ENCODE data around the gene HK2. TPM values are rescaled to one million over a fixed set of nuclear protein-coding genes. Genes with fewer than 3 reads are reported as not detected.

The HK2 gene
- total RNA-seq, 2 donors from 2014 or later, result 21.5 to 31.5 TPM

GRCh38 chr2:74881176-74881575 is 47.2 kb downstream of the HK2 start:
- Mint-ChIP-seq H3K27ac (no peak overlapping the region), H3K36me3 (ENCODE audit: low read depth) (peaks cover 74% of the 10 kb centered on the region), H3K27me3 (ENCODE audit: insufficient read depth) (no peaks in the 10 kb centered on the region), H3K4me1 (no peaks in the 10 kb centered on the region), H3K9me3 (no peaks in the 10 kb centered on the region), H3K4me3 (no peak overlapping the region)
- Histone ChIP-seq H3K27me3 (ENCODE audit: control insufficient read depth, insufficient read depth, low read length, poor library complexity, severe bottlenecking) (no peaks in the 10 kb centered on the region), H3K4me1 (ENCODE audit: control insufficient read depth, insufficient read depth, low read length) (no peaks in the 10 kb centered on the region), H3K27ac (ENCODE audit: low read depth, low read length) (no peak overlapping the region), H3K9ac (ENCODE audit: extremely low read depth, low read length, poor library complexity, severe bottlenecking) (no peak overlapping the region), H3K36me3 (ENCODE audit: control insufficient read depth, insufficient read depth, low read length) (peaks cover 81% of the 10 kb centered on the region), H3K9me3 (ENCODE audit: control insufficient read depth, low read length) (no peaks in the 10 kb centered on the region), H3K4me3 (ENCODE audit: low read length) (no peak overlapping the region)
- peak; percentile 38 for DNase-seq
- TF ChIP-seq CTCF (conservative IDR thresholded peaks at IDR 0.05), result no peak
- 90 to 96% methylated on average over 4 to 5 of the region's 5 CpGs for WGBS, 2 experiments (ENCODE audit: insufficient coverage in 1 of 2, insufficient read length in 1 of 2)

- H3K9me3 ChIP-seq (ENCODE audit: control insufficient read depth, low read length), result no peaks in the 10 kb centered on the region
- Mint-ChIP-seq H3K4me3 (no peak overlapping the region), H3K9me3 (no peaks in the 10 kb centered on the region), H3K27ac (no peak overlapping the region), H3K27me3 (ENCODE audit: insufficient read depth) (no peaks in the 10 kb centered on the region), H3K4me1 (no peaks in the 10 kb centered on the region), H3K36me3 (ENCODE audit: low read depth) (peaks cover 75% of the 10 kb centered on the region)
- H3K27ac ChIP-seq (ENCODE audit: low read depth, low read length), result no peak overlapping the region
- peak; percentile 13 for DNase-seq
- H3K4me3 ChIP-seq (ENCODE audit: low read length), result no peak overlapping the region
- TF ChIP-seq CTCF (conservative IDR thresholded peaks at IDR 0.05), result no peak
- 95 to 97% methylated on average over 11 to 19 of the region's 19 CpGs for WGBS, 2 experiments (ENCODE audit: insufficient coverage in 1 of 2, insufficient read length in 1 of 2)
- no peaks in the 10 kb centered on the region for H3K4me1 ChIP-seq (ENCODE audit: control insufficient read depth, insufficient read depth, low read length)
- H3K27me3 ChIP-seq (ENCODE audit: control insufficient read depth, insufficient read depth, low read length, poor library complexity, severe bottlenecking), result no peaks in the 10 kb centered on the region
- H3K9ac ChIP-seq (ENCODE audit: extremely low read depth, low read length, poor library complexity, severe bottlenecking), result no peak overlapping the region
- H3K36me3 ChIP-seq (ENCODE audit: control insufficient read depth, insufficient read depth, low read length), result peaks cover 83% of the 10 kb centered on the region
Measured at GRCh38 chr2:74881626-74882298, 47.8 kb downstream of the HK2 start.

GRCh38 chr2:74882299-74882687 is 48.4 kb downstream of the HK2 start:
- H3K36me3 ChIP-seq (ENCODE audit: control insufficient read depth, insufficient read depth, low read length), result peaks cover 83% of the 10 kb centered on the region
- Mint-ChIP-seq H3K27me3 (ENCODE audit: insufficient read depth) (no peaks in the 10 kb centered on the region), H3K9me3 (no peaks in the 10 kb centered on the region), H3K27ac (no peak overlapping the region), H3K4me1 (no peaks in the 10 kb centered on the region), H3K36me3 (ENCODE audit: low read depth) (peaks cover 74% of the 10 kb centered on the region), H3K4me3 (no peak overlapping the region)
- no peak for TF ChIP-seq CTCF (conservative IDR thresholded peaks at IDR 0.05)
- H3K4me1 ChIP-seq (ENCODE audit: control insufficient read depth, insufficient read depth, low read length), result no peaks in the 10 kb centered on the region
- no peak overlapping the region for H3K4me3 ChIP-seq (ENCODE audit: low read length)
- no peaks in the 10 kb centered on the region for H3K9me3 ChIP-seq (ENCODE audit: control insufficient read depth, low read length)
- no peak overlapping the region for H3K9ac ChIP-seq (ENCODE audit: extremely low read depth, low read length, poor library complexity, severe bottlenecking)
- DNase-seq, result no peak
- 93% methylated on average over 2 to 4 of the region's 4 CpGs for WGBS, 2 experiments (ENCODE audit: insufficient coverage in 1 of 2, insufficient read length in 1 of 2)
- H3K27ac ChIP-seq (ENCODE audit: low read depth, low read length), result no peak overlapping the region
- no peaks in the 10 kb centered on the region for H3K27me3 ChIP-seq (ENCODE audit: control insufficient read depth, insufficient read depth, low read length, poor library complexity, severe bottlenecking)

All from endodermal cell (in vitro differentiated cells).